ENCODE measurements around the gene LLGL2.
A peak's percentile ranks its signal among the peaks of the same experiment; 100 is the strongest.
"Not testable (repeated sequence)": the region's sequence is repeated elsewhere in the genome, so short reads cannot be mapped to it uniquely, and the experiment has no call there.

LLGL2 gene

DNA sequence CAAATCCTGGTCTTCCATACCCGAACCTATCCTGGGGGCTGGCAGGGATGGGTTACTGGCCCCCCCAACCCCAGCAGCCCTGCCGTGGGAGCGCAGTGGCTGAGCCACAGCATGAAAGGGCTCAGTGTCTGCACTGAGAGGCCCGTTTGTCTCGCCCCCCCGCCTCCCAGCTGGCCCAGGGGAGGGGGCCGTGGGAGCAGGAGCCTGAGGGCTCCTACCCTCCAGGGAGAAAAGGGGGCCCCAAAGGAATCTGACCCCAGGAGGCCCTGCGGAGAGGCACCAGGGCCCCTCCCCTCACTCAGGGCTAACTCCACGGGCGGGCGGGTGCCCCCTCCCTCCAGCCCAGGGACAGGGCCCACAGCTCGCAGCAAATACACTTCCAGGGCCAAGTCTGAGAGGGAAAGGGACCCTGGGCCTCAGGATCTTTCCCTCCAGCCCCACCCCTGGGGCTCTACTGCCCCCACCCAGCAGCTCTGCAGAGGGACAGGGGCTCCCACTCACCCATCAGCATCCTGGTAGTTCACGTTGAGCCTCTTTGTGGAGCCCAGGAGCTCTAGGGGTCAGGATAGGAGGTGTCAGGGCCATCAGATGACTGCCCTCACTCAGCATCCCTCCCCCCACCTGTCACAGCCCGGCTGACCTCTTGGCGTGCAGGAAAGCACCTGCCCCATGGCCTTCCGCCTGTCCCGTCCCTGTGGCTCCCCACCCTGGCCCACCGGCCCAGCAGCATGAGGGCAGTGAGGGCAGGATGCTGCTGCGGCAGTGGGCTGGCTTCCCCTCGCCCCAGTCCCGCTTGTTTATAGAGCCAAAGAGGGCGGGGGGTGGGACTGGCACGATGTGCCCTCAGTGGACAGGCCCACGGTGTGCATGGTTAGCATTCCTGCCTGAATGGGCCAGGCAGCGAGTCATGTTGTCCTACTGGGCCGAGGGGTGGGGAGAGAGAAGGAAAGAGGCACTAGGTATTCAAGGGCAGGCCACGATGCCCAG is 17.5 kb upstream of the LLGL2 start:
- peak; percentile 91 for DNase-seq (ENCODE audit: low spot score)

GRCh38 chr17:75508931-75509361 is 16.6 kb upstream of the LLGL2 start:
- DNase-seq (ENCODE audit: low spot score), result no peak

DNA sequence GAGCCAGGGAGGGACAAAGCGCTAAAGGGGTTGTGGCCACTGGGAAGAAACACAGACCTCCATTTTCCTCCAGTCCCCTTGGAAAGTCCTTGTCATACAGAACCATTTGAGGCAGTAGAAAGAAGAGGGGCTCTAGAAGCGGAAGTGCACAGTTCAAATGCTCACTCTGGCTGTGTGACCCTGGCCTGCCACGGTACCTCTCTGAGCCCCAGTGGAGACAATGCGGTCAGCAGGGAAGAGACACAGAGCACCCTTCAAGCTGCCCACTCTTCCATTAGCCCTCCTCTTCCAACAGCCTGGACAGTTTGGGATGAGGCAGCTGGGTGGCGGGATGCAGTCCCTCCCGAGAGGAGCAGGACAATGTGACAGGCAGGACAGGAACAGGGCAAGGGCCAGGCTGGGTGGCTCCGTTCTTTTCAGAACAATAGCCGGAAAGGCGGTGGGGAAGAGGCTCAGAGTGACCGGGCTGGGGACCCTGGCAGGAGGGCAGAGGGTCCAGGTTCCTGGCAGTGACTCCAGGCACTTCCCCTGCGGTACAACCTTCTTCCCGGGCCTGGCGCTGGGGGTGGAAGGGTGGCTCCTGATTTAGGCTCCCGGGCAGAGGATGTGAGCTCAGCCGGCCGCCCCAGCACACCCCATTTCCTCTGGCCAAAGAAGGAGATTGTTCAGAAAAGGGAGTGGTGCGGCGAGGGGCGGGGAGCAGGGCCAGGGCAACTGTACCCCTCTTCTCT is 15.8 kb upstream of the LLGL2 start:
- no peak for DNase-seq (ENCODE audit: low spot score)

GRCh38 chr17:75511270-75511609 is 14.3 kb upstream of the LLGL2 start:
- DNase-seq (ENCODE audit: low spot score), result no peak

GRCh38 chr17:75511610-75512575 is 13.6 kb upstream of the LLGL2 start:
- no peak for DNase-seq (ENCODE audit: low spot score)

DNA sequence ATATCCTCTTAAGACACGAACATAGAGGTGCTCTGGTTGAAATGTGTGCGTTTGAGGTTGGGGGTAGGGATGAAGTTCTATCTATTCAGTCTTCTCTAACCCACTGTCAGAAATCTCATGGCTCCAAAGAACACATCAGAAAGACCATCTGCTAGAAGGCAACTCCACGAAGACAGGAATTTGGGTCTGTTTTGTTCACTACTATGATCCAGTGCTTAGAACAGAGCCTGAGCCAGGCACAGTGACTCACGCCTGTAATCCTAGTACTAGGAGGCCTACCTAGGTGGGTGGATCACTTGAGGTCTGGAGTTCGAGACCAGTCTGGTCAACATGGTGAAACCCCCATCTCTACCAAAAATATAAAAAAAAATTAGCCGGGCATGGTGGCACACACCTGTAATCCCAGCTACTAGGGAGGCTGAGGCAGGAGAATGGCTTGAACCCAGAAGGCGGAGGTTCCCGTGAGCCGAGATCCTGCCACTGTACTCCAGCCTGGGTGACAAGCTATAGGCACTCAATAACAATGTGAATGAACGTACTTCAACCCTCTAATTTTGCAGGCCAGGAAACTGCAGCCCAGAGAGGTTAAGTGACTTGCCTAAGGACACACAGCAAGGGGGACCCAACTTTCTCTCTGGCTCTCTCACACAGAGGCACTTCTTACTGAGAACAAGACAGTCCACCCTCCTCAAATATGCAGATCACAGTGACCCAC is 12.4 kb upstream of the LLGL2 start:
- DNase-seq (ENCODE audit: low spot score), result no peak

DNA sequence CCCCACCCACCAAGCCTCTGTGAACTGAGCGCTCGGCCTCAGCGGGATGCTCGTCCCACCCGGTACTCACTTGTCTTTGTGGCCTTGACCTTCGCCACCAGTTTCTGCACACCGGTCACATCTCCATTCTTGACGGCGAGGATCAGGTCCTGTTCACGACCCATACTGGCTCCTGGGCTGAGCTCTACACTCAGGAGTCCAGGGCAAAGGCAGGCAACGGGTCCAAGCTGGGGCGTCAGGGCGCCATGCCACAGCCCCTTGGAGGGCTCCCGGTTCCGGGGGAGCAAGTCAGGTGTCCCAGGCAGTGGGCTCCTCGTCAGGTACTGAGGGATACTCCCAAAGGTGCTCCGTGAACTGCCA is 11.9 kb upstream of the LLGL2 start:
- no peak for DNase-seq (ENCODE audit: low spot score)

- DNase-seq (ENCODE audit: low spot score), result no peak
Observed at GRCh38 chr17:75514299-75514918, 11.1 kb upstream of the LLGL2 start.

DNA sequence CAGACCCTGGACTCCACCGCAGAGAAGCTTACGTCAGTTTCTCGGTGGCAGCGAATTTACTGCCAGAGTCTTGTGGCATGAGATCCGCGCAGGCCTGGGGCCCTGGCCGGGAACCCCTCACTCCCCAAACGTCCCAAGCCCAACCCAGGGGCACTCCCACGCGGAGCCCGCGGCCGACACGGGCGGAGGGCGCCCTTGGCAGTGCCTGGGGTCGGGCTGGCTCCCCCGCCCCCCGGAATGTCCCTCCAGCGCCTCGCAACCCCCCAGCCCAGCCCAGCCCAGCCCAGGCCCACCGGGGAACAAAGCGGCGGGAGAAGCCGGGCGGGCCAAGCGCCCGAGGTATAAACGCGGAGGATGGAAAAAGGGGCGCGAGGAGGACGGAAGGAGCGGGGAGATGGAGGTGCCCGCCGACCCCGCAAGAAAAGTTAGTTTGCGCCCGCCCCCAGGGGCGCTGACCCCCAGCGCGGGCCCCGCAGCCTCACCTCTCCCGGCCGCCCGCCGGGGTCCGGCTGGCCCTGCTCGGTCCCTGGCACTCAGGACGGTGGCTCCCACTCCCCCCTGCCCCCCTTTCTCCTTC is 10.5 kb upstream of the LLGL2 start:
- no peak for DNase-seq (ENCODE audit: low spot score)

- DNase-seq (ENCODE audit: low spot score), result peak; percentile 96
Observed at GRCh38 chr17:75515496-75516254, 9.8 kb upstream of the LLGL2 start, which contains the start of gene CASKIN2. CASKIN2 (minus strand) TSS chr17:75515537; CDS start chr17:75513804, 1,733 bp downstream.

DNA sequence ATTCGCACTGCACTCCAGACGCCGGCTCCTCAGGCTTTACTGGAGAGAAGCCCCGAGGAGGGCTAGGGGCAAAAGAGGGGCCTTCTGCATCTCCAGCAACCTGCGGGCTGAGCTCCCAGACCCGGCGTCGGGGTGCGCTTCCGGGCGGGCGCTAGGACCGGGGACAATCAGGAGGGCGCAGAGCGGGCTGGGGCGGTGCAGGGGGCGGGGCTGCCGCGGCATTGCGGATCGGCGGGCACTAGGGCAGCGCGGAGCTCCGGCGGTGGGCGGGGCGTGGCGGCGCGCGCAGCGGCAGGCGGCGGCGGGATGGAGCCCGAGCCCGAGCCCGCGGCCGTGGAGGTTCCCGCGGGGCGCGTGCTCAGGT is 9.3 kb upstream of the LLGL2 start, which contains the start of gene TSEN54:
Gene TSEN54, plus strand, starts transcription at position 274 of the 364 bp plus-strand sequence. Its CDS starts 33 bp downstream, at position 307.
- DNase-seq (ENCODE audit: low spot score), result peak; percentile 92

- no peak for DNase-seq (ENCODE audit: low spot score)
Observed at GRCh38 chr17:75516619-75517296, 8.7 kb upstream of the LLGL2 start.

DNA sequence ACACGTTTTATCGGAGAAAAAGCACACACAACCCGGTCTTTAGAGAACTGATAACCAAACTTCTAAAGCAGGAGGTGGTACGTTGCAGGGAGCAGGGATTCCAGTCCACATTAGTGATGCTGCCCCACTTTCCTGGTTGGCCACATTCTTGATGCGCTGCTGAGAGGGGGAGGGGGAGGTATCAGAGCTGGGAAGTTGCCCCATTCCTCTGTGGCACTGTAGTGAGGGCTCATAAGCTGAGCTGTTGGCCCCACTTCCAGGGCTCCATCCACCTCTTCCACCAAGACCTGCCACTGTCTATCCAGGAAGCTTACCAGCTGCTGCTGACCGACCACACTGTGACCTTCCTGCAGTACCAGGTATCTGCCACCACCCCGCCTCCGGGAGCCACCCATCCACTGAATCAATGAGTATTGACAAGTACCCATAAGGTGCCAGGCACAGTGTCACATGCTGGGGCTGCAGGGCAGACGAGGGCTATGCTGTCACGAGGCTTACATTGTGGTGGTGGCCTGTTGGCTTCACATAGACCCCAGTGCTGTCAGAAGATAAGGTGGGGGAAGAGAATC is 8.1 kb upstream of the LLGL2 start:
- DNase-seq (ENCODE audit: low spot score), result no peak

DNA sequence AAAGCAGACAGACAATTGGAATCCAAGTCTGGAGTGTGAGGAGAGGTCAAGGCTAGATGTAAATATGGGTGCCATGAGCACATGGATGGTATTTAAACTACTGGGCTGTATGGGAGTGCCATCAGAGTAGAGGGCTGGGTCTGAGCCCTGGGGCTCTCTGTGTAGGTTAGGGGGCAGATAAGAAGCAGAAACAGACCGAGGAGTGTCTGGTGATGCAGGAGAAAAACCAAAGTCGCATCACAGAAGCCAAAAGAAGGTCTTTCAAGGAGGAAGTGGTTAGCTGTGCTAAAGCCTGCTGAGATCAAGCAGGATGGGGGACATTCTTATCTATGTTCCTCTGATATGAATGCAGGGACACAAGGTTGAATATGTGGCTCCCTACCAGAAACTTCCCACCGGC is 7.3 kb upstream of the LLGL2 start:
- DNase-seq (ENCODE audit: low spot score), result no peak

DNA sequence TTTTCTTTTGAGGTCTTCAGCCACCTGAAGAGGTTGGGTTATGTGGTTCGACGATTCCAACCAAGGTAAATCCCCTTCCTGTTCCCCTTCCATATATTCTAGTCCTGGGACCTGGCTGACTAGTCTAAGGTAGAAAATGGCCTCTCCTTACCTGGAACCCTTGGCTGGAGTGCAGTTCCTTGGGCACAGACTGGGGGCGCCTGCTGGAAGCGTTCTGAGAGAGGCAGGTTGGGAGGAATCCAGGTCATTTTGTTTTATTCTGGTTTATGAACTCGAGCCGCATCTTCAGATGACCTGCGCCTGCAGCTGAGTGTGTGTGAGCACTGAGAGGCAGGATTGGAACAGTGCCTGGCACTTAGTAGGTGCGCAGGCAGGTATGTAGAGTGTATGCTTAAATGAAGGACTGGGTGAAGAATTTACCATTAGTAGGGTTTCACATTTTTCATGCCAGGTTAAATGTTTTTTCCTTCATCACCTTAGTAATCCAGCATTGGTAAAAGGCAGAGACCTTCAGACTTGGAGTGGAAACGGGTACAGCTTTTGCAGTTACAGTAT is 6.4 kb upstream of the LLGL2 start:
- DNase-seq (ENCODE audit: low spot score), result no peak

DNA sequence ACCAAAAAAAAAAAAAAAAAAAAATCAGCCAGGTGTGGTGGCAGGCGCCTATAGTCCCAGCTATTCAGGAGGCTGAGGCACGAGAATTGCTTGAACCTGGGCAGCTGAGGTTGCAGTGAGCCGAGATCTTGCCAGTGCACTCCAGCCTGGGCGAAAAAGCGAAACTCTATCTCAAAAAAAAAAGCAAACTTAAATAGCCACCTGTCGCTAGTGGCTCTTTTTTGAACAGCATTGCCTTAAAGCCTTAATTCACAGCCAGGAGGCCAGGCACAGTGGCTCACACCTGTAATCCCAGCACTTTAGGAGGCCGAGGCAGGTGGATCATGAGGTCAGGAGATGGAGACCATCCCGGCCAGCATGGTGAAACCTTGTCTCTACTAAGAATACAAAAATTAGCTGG is 5.1 kb upstream of the LLGL2 start:
- DNase-seq (ENCODE audit: low spot score), result not testable (repeated sequence)

GRCh38 chr17:75521290-75521689 is 4.2 kb upstream of the LLGL2 start:
- no peak for DNase-seq (ENCODE audit: low spot score)

DNA sequence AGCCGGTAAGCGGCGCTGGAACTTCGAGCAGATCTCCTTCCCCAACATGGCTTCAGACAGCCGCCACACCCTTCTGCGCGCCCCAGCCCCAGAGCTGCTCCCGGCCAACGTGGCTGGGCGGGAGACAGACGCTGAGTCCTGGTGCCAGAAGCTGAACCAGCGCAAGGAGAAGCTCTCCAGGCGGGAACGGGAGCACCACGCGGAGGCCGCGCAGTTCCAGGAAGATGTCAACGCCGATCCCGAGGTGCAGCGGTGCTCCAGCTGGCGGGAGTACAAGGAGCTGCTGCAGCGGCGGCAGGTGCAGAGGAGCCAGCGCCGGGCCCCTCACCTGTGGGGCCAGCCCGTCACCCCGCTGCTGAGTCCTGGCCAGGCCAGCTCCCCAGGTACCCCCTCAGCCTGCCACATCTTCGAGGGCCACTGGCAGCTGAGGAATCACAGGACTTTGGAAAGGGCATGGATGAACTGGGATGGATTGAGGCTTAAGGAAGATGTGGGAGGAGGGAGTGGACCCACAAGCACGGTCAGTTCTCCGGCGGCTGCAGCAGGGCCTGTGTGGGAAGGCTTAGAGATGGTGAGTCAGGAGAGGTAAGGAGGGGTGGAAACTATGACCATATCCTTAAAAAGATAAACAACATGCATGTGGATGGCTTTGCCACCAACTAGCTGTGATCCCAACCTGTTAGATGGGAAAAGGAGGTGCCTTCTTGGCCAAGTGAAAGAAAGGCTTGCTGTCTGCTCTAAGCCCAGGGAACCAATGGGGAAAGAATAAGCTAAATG is 3.4 kb upstream of the LLGL2 start:
- no peak for DNase-seq (ENCODE audit: low spot score)
